Fibroblast of peridontal ligament (primary cell): ENCODE measurements around the gene THAP11.

Experiments
- DNase-seq: peaks from one replicate; pipeline ENCODE4 v3.0.0-alpha.2; 2010; ENCODE audit errors: extremely low read depth

Gene THAP11

DNA sequence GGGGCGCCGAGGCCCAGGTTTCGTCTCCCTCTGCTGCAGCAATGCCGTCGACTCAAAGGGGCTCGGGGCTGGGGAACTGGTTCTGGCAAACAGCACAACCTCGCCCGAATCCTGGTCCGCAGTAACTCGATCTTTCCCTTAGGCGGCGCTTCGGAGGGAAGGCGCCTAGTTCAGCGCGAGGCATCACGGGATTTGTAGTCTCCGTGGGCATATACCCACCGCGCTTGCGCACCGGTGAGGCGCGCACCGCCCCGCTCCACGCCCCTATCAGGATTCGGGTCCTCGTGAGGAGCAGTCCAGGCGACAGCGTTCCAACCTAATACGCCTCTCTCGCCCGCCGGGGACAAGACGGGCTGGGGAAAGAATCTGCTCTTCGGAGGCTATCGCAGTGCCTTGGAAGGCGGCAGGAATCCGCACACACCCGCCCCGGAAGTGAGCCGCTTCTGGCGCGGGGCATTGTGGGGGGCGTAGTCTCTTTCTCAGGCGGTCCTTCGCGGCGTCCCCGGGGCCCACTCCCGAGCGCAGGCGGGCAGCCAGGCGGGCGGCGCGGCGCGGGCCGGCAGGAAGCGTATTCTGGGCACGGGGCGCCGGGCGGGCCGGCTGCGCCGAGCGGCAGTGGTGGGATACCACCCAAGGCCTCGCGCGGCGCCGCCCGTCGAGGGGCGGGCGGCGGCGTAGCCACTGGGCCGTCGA is at the start of gene THAP11:
TSS of gene THAP11 (plus strand) at position 505 of the 693 bp plus-strand sequence. CDS start 235 bp downstream, outside the sequence.
- DNase-seq, result peak; percentile 94

DNA sequence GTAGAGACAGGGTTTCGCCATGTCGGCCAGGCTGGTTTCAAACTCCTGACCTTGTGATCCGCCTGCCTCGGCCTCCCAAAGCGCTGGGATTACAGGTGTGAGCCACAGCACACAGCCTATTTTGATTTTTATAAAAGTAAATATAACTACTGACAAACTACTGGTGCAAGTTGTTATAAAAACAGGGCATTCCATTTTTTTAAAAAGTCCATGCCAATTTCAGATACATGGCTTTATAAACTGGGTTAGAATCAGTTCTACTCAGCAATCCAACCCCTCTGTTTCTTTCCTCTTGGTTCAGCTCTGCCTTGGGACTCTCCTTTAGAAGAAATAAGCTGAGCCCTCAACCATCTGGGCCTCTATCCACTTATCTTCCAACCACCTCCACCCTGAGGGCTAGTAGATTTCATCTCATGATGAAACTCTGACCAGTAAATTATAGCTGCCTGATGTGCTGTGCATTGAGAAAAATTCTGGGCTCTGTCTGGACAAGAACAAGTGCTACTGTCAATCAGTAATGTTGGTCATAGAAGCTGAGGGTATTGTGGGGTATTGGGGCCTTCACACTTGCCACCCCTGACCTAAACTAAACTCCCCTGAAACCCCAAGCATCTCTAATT is 45.9 kb upstream of the THAP11 start:
- DNase-seq, result no peak

DNA sequence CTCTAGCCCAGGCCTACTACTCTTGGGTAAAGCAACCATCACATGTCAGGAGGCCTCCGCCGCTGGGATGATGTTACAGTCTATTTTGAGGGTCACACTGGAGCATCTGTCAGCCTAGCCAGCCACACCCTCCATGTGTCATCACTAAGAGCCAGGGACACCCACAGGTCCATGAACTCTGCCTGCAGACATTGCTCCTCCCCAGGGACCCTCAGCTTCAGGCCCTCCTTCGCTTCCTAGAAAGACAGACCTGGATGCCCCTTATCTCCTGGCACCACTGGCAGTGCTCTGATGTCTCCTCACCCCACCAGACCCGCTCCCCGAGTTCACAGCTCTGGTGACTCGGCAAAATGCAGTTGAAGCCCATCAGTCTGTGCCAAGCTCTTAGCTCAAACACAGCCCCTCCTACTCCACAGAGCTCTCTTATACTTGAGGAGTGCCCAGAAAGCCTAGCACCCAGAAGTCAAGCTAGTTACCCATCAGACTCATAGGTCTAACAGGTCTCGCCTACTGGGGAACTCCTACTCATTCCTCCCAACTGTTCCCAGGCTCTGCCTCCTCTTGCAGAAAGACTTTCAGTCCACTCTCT is 41.7 kb upstream of the THAP11 start:
- DNase-seq, result no peak

GRCh38 chr16:67801241-67801640 is 40.9 kb upstream of the THAP11 start:
- no peak for DNase-seq

DNA sequence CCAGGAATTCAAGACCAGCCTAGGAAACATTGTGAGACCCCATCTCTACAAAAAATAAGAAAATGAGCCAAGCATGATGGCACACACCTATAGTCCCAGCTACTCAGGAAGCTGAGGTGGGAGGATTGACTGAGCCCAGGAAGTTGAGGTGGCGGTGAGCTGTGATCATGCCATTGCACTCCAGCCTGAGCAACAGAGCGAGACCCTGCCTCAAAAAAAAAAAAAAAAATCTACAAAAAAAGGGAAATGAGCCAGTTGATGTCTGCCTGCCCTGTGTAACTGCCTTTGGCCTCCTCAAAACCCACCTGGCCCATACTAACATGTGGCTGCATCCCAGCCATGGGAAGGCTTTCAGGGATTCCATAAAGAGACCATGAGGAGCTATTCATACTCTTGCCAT is 40.2 kb upstream of the THAP11 start:
- DNase-seq, result no peak

GRCh38 chr16:67803894-67804293 is 38.2 kb upstream of the THAP11 start:
- no peak for DNase-seq

- no peak for DNase-seq
These were observed 37.1 kb upstream of the THAP11 start for GRCh38 chr16:67804853-67805542.

DNA sequence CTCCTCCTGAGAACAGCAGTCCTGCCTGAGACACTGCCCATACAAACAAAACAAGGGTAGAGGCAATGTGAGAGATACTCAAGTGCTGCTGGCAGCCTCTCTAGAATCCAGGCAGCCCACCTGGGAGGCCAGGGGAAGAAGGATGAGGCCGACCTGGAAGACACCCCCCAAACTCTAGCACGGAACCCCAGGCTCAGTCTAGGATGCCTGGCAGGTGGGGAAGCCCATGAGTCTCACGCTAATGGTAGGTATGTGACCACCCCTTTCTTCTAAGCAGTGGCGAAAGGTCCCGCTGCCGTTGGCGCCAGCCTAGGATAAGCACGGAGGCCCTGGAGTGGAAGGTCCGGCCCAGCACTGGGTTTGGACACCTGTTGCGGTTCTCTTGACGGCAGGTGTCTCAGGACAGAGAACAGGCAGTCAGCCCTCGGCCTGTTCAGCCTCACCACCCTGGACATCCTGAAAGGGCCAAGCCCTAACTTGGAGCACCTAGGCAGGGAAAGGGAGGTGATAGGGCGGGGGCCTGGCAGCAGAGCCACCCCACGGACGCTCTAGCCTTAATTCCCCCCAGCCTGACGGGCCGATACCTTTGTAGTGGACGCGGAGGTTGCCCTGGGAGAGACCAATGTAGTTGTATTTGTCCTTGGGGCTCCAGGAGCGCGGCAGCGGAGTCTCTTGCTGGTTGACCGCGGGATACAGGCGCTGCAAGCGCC is 36.2 kb upstream of the THAP11 start:
- DNase-seq, result no peak

DNA sequence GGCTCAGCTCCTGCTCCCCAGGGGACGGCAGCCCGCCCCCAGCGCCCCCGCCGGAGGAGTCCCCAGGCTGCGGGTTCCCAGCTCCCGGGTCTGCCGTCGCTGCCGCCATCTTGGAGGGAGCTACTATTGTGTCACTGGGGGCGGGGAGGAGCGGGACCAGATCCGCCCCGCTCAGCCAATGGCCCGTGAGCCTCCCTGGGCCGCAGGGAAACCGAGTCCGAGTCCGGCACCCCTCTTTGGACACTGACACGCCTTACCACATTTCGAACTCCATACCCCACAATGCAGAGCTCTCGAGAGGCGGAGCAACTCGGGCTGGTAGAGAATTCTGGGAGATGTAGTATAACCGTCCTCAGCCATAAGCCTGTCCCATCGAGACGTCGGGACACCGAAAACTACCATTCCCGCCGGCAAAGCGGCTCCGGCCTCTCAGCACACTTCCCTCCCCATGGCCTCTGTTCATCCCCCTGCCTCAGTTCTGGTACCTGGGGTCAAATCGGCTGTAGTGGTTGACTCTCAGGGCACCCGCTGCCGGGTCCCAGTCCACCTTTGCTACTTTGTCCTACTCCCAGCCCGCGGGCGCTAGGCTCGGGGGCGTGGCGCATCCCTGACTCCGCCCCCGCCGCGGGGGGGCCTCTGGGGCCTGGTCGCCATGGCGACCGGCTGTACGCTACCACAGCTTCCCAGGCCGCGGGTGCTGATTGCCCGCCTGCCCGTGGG is 35.5 kb upstream of the THAP11 start, which contains the start of the genes RANBP10 and TSNAXIP1:
TSS of gene RANBP10 (minus strand) at position 133 of the 720 bp plus-strand sequence. CDS start at position 109, 24 bp downstream.
TSS of gene TSNAXIP1 (plus strand) at position 462 of the 720 bp plus-strand sequence. CDS start 261 bp downstream, outside the sequence.
- peak; percentile 99 for DNase-seq

DNA sequence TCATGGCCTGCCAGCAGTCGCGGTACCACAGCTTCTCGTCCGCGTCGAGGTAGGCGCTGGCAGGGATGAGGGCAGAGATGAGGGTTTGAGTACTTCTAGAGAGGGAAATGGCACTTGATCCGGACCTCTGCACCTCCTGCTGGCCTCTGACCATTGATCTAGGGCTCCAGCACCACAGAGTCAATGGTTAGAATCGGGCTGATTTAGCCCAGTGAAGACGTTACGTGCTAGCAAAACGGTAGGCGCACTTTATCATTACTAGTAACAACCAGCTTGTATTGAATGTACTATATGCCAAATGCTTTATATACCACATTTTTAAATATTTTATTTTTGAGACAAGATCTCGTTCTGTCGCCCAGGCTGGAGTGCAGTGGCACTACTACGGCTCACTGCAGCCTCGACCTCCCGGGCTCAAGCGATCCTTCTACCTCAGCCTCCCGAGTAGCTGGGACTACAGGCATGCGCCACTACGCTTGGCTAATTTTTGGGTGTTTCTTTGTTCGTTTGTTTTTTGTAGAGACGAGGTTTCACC is 34.9 kb upstream of the THAP11 start:
- no peak for DNase-seq

DNA sequence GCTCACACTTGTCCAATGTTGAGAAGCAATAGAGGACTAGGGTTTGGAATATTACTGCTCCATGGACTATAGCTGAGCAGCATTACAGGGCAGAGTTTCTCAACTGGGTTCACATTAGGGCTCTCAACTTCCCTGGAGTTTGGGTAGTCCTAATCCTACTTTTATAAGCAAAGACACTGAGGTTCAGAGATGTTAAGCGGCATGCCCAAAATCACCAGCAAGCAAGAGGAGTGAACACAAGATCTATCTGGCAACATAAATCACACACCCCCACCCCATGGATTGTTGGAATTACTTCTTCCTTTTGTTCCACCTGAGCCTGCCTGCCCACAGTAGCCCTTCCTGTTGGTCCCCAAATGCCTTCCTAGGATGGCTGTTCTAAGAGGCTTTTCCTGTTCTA is 30.2 kb upstream of the THAP11 start:
- no peak for DNase-seq

DNA sequence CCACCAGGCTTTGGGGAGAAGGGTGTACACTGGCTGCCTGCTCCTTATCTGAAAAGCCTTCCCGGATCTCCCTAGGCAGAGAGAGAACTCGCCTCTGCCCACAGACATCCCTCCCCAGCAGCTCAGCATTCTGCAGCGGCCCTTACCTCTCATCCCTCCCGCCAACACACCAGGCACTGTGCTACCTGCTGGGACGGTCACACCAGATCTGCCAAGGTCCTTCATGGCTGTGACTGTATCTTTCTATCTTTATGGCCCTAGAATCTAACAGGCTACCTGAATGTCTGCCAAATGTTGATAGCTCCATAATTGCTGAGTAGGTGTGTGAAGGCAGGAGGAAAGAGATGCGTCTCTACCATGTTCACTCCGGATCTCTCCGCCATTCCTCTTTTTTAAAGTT is 27.6 kb upstream of the THAP11 start:
- DNase-seq, result no peak

DNA sequence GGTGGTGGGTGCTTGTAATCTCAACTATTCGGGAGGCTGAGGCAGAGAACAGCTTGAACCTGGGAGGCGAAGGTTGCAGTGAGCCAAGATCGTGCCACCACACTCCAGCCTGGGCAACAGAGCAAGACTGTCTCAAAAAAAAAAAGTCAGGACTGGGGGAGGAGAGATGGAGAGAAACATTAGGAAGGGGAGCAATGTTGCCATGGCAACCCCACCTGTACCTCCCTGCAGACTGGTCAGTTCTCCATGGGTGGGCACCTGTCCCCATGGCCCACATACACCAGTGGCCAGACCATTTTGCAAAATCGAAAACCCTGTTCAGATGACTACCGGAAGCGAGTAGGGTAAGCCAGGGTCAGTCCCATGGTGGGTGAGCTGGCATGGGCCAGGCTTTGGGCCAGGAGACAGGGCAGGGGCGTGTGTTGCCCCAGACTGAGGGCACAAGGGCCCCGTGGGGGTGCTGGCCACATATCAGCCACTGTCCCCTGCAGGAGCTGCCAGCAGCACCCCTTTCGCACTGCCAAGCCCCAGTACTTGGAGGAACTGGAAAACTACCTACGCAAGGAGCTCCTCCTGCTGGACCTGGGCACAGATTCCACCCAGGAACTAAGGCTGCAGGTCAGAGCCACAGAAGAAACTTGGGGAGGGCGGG is 21.4 kb upstream of the THAP11 start:
- DNase-seq, result no peak

DNA sequence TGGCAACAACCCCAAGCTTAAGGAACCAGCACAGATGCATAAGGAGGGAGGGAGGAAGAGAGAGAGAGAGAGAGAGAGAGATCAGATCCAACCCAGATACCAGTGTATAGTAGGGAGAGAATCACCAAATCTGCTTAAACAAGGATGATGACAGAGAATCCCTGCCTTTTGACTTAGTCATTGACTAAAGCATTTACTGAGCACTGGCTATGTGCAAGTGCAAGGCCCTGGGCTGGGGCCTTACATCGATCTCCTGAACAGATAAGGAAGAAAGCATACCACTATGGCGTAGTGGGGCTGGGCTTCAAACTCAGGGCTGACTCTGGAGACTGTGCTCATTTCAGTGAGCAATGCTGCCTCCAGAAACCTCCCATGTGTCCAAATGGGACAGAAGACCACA is 19.6 kb upstream of the THAP11 start:
- no peak for DNase-seq

DNA sequence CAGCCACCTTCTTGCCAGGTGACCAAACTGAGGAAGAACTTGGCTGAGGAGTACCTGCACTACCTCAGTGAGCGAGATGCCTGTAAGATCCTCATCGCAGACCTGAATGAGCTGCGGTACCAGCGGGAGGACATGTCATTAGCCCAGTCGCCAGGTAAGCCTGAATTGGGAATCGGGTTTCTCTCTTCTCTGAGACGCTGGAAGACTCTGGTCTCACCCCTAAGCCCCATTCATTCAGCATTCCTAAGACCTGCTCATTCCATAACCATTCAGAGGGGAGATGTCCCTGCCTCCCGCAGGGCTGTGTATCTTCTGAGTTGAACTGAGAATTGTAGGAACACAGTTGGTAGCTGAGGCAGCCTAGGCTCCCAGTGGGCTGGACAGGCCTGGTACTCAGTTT is 17.0 kb upstream of the THAP11 start:
- no peak for DNase-seq

DNA sequence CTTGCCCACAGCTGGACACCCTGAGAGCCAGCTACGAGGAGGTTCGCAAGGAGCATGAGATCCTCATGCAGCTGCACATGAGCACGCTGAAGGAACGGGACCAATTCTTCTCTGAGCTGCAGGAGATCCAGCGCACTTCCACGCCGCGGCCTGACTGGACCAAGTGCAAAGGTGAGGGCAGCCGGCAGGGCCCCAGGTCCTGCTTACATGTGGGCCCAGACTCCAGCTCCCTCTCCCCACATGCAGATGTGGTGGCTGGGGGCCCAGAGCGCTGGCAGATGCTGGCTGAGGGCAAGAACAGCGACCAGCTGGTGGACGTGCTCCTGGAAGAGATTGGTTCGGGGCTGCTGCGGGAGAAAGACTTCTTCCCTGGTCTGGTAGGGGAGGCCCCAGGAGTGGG is 16.2 kb upstream of the THAP11 start:
- DNase-seq, result no peak

DNA sequence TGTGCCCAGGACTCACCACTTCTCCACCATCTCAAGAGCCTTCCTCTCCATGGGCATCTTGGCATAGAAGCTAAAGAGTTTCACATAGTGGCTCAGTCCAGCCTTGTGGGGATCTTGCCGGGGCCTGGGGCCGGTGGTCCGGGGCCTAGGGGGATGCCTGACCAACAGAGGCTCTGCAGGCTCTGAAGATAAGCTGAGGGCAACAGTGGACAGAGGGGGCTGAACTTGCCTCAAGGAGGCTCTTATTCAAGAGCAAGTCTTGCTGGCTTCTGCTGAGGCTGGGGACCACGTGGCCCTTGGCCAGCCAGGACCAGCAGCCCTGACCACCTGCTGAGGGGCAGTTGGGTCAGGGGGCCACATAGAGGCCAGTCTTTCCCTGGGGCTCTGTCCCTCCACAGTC is 13.5 kb upstream of the THAP11 start:
- DNase-seq, result no peak

GRCh38 chr16:67833030-67833414 is 9.1 kb upstream of the THAP11 start:
- DNase-seq, result peak; percentile 67

GRCh38 chr16:67833415-67834241 is 8.5 kb upstream of the THAP11 start:
- peak; percentile 91 for DNase-seq
